Mesenteric fat pad (tissue), 1 donor: ENCODE data around the gene CISD1. TPM values are rescaled to one million over a fixed set of nuclear protein-coding genes. Genes with fewer than 3 reads are reported as not detected.

Experiments used
- DNase-seq: peaks from one replicate; pipeline ENCODE4 v3.0.0-alpha.2; 2020; ENCODE audit warnings: low spot score
- total RNA-seq: library from RNA; stranded (reverse); fragmentation: NEBNext Ultra II Directional; extraction: Animal tissue kit (Norgen Biotek cat#: 25700); gene quantifications from one replicate; pipeline ENCODE4 v1.2.1, GENCODE V29; 2021
- donor health status: DM: yes; HTN: yes; CAD: no.

CISD1 gene
- total RNA-seq, 1 donor from 2014 or later: 23.2 TPM

DNA sequence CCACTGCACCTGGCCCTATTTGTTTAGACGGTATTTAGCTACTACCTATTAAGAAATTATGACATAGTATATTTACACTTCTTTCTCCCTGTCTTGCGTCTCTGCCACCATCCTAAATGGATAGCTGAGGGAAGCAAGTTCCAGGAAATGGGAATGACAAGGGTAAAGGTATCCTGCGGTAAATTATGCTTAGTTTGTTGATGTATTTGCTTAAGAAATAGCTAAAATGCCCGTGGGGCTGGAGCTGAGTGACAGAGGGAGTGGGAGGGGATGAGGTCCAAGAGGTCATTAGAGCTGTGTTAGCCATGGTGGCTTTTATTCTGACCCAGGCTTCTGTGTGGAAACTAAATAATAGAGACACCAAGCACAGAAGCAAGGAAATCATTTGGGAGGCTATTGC, 36.9 kb downstream of the CISD1 start:
- DNase-seq: no peak

DNA sequence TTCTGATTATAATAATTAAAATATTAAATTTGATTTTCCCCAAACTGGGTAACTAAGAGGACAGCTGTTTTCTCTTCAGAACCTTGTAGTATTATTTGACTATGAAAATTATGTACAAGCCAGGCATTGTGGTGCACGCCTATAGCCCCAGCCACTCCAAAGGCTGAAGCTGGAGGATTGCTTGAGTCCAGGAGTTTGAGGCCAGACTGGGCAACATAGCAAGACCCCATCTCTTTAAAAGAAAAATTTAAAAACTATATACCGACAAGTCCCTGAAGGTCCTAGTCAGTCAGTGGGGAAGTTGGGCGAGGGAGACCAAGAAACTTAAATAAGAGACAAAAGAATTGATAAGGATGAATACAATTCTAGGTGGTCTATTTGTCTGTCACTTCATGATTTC, 38.7 kb downstream of the CISD1 start:
- no peak for DNase-seq

DNA sequence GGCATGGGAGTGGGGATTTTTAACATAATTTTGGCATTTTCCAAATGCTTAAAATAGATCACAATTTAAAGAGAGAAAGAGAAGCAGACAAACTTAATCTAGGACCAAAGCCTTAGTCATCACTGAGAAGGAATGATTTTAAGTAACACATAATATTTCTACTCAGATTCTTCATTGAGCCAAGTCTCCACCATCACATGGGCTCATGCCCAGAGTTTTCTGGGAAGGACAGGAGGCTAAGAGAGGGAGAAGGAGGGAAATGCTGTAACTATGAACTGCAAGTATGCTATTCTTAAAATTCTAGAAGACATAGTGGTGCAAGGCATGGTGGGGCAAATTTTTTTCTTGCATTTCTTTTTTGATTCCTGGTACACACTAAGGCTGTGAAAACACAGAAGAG, 42.1 kb downstream of the CISD1 start:
- DNase-seq: no peak

DNA sequence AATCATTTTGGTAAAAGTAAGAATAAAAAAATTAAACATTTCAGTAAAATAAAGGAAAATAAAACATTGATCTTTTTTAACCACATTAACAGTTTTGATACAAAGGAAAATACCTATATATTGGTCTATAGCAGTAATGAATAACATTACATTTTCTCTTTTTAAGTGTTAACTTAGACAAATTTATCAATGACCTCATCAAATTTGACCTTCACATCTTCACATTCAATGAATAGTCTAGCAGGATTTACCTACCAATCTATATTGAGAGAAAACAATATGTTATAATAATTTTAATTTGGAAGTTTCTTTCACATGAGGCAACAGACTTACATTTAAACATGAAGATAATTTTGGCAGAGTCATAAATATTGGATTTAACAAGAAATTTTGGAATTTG, 47.9 kb downstream of the CISD1 start:
- DNase-seq: no peak

DNA sequence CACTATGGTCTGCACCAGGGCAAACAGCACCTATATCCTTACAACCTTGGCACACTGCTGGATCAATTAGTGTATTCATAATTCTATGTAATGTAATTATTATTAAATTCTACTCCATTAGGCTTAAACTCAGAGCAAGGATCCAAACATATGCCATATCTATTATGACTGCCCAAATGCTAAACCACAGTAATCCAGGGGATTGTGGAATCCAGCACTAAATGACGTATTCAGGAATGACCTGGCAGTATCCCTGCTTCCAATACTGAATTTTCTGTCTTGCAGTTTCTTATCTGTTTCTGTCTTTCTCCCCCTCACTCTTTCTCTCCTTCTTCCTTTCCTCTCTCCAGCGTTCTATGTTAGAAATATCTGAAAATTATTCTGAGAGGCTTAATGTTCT, 49.4 kb downstream of the CISD1 start:
- DNase-seq: no peak

DNA sequence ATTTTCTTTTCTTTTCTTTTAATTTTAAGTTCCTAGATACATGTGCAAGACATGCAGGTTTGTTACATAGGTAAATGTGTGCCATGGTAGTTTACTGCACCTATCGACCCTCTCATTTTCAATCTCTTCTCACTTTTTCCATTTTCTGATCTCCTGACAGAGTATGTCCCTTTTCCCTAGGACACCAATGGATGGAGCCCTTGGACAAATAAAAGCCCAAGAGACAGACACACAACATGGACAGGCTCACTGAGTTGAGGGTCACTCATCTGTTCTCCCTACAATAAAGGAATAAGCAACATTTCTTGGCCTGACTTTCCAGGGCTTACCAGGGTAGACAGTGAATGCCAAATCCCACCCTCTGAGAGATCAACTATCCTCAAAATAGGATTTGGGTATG, 50.6 kb downstream of the CISD1 start:
- no peak for DNase-seq

DNA sequence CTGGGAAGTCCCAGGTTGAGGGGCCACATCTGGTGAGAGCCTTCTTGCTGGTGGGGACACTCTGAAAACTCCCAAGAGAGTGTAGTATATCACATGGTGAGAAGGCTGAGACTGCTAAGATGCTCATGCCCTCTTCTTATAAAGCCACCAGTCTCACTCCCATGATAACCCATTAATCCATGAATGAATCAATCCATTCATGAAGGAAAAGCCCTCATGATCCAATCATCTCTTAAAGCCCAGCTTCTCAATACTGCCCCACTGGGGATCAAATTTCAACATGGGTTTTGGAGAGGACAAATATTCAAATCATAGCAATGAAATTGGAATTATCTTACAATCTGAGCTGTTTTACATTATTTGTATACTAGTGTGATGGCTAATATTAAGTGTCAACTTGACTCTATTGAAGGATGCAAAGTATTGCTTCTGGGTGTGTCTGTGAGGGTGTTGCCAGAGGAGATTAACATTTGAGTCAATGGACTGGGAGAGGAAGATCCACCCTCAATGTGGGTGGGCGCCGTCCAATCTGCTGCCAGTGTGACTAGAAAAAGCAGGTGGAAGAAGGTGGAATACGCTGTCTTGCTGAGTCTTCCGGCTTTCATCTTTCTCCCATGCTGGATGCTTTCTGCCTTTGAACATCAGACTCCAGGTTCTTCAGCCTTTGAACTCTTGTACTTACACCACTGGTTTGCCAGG, 51.5 kb downstream of the CISD1 start:
- DNase-seq: no peak

DNA sequence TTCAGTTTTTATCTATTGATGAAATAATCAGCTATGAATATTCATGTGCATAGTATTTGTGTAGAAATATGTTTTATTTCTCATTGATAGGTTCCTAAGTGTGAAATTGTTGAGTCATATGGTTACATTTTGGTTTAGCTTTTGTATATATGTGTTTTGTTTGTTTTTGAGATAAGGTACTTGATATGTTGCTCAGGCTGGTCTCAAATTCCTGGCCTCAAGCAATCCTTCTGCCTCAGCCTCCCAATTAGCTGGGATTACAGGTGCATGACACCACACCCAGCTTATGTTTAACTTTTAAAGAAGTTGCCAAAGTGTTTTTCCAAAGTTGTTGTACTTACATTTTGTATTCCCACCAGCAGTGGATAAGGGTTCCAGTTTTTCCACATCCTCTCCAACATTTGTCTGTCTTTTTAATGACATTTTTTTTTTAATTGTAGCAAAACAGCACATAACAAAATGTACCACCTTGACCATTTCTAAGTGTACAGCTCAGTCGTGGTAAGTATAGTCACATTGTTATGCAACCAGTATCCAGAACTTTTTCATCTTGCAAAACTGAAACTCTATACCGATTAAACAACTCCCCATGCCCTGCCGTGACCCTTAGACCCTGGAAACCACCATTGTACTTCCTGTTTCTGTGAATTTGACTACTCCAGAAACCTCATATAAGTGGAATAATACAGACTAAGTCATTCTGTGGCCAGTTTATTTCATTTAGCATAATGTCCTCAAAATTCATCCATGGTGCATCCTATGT, 53.3 kb downstream of the CISD1 start:
- no peak for DNase-seq

DNA sequence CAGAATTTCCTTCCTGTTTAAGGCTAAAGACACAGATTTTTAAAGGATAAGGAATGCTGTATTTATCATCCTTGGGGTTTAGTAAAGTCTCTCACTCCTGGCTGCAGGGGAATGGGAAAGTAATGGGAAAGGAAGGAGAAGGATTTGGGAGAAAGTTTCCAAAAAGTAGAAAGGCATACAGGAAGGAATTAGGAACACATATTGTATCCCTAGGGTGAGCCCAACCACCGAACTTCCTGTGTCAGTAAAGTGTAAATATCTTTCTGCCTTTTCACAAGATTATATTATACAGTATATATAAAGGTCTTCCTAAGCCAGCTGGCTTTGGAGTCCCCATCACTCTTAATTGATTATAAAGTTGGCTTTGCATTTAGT, 53.9 kb downstream of the CISD1 start:
- no peak for DNase-seq

DNA sequence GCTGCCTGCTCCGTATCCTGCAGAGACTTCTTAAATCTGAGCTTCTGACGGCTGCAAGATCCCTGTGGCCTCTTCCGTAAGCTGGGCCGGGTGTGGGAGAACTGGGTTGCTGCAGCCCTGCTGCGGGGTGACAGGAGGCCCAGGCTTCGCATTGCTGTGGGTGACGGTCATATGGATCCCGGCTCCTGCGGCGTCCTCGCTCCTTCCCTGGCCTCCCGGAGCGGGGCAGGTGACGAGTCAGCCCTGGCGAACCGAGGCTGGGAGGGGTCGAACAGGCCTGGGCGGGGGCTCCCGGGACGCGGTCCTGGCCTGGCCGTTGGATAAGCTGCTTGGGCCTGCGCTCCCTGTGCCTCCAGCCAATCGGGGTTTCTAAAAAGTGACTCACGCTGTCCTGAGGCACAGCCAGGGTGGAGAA, 58.0 kb downstream of the CISD1 start:
- DNase-seq: peak; percentile 91

DNA sequence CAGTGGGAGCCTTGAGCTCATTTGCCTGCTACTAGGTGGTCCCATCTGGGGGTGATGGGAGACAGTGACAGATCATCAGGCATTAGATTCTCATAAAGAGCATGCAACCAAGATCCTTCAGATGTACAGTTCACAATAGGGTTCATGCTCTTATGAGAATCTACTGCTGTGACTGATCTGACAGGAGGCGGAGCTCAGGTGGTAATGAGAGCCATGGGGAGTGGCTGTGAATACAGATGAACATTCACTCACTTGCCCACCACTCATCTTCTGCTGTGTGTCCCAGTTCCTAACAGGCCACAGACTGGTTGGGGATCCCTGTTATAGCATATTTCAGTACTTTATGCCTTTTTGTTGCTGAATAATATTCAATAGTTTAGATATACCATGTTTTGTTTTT, 59.3 kb downstream of the CISD1 start:
- no peak for DNase-seq

DNA sequence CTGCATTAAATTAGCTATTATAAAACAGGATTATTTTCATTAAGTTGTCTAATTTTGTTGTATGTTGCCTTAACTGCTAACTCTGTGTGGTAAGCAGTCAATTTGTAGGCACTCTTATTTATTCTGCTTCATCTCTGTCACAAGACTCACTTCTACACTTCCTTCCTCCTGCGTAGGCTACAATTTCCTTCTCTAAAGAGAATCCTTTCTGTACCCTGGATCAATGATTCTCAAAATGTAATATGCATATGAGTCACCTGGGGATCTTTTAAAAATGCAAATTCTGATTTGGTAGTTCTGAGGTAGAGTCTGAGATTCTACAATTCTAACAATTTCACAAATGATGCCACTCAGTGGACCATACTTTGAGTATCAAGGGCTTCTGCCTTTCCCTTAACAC, 61.5 kb downstream of the CISD1 start:
- DNase-seq: no peak

DNA sequence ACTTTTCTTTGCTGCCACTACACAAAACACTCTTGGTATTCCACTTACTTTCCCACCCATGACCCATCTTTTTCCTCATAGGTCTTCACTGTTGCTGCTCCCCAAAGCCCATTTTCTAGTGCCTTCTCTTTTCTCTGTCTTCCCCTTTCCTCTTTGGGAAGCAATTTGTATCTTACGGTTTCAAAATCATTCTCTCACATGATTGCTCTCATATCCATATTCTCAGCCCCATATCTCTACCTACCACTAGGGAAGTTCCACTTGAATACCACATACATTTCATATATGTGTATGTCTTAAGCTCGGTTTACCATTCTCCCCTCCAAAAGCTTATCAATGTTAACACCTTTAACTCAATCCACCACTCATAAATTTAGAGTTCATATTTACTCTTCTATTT, 62.7 kb downstream of the CISD1 start:
- DNase-seq: no peak

DNA sequence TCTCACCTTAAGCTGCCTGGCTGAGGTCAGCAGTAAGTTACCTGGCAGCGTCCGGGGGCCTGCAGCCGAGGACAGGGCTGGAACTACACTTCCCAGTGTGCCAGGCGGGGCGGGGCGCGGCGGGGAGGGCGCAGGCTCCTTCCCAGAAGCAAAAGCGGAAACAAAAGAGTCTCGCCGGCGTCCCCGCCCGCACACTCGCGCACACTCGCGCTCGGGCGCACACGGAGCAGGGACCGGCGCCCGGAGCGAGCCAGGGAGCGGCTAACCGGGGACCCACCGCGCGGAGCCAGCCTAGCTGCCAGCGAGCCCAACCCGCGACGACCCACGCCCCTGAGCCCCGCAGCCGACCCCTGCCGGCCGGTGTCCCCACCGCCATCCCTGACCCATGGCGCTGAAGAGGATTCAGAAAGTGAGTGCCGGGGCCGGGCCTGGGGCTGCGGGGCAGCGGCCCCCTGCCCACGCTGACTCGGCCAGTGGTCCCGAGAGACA, 65.9 kb downstream of the CISD1 start, which contains the start of gene UBE2D1:
UBE2D1 (plus strand) TSS at position 190 of the 489 bp plus-strand sequence; CDS start at position 386, 196 bp downstream.
- peak; percentile 96 for DNase-seq

DNA sequence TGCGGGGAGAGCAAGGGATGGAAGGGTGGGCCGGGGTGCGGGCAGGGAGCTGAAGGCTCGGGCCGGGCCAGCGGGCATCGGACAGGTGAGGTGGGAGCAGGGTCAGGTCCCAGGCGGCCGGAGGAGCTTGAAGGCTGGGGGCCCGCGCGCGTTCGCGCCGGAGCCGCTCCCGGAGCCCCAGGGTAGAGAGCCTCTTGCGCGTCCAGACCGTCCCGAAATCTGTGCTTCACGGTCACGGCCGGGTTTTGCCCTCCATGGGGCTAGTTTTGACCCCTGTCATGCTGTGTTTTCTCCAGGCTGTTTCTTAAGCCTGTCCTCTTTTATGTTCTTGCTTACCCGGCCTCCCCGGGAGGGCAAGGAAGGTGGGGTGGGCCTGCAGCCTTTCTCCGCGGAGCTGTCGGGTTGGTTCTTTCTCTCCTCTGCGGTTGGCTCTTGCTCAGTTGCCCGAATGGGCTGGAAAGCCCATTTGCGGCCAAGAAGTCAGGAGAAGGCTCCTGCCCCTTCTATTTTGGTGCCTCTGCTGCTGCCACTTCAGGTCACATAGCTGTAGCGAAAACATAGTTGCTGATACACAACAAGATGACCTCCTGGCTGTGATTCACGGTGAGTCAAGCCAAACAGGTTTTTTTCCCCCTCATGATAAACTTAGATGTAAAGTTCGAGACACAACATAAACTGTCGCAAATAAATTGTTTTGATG, 66.5 kb downstream of the CISD1 start:
- DNase-seq: no peak

DNA sequence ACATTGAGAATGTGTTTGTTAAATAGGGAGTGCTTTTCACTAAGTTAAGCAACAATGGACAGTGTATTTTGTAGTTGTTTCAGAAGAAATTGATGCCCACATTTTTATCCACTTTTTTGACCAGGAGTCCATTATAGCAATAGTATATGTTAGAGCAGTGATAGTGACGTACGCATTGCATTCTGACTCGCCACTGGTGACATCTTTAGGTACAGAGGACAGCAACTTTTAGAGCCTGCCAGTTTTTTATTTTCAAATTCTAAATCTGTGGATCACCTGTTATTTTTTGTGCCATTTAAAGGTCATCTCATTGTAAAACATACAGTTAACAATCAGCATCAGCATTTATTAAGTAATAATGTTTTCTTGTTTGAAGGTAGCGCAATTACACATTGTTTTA, 67.3 kb downstream of the CISD1 start:
- no peak for DNase-seq

Other genes with a start within 250 kb of the CISD1 start
- 5.7 TPM for gene IPMK, start 1.3 kb upstream of the CISD1 start, total RNA-seq
- gene UBE2D1, start 65.8 kb downstream of the CISD1 start, total RNA-seq: 18.7 TPM
- gene TFAM, start 116.2 kb downstream of the CISD1 start, total RNA-seq: 27.9 TPM
- 17.0 TPM for gene BICC1, start 243.7 kb downstream of the CISD1 start, total RNA-seq